ENCODE data around the gene TMEM106C.

GRCh38 chr12:47980779-47981495 is 17.5 kb downstream of the TMEM106C start:
- TF ChIP-seq POLR2A (IDR thresholded peaks at IDR 0.05) (no peak), CTCF (IDR thresholded peaks at IDR 0.05) (no peak)

Data from adrenal gland (tissue), 5 donors.